HUES64 (cell line): ENCODE results near the gene SIRT4.
"Not testable (repeated sequence)": the region's sequence is repeated elsewhere in the genome, so short reads cannot be mapped to it uniquely, and the experiment has no call there.

ENCODE experiments used
- H3K27ac ChIP-seq: 2 replicates; pipeline ENCODE4 v1.7.0; 2013; ENCODE audit warnings: low read depth, low read length, inconsistent platforms
- H3K27me3 ChIP-seq: 2 replicates; pipeline ENCODE4 v1.6.1; 2013; ENCODE audit warnings: mild to moderate bottlenecking, low read length; ENCODE audit not compliant: insufficient read depth
- H3K36me3 ChIP-seq: 2 replicates; pipeline ENCODE4 v1.6.1; 2013; ENCODE audit warnings: mild to moderate bottlenecking, low read length; ENCODE audit not compliant: insufficient read depth
- H3K4me1 ChIP-seq: 2 replicates; pipeline ENCODE4 v1.6.1; 2013; ENCODE audit warnings: mild to moderate bottlenecking, low read length, moderate library complexity; ENCODE audit not compliant: insufficient read depth
- H3K4me3 ChIP-seq: 2 replicates; pipeline ENCODE4 v1.5.1; 2013; ENCODE audit warnings: mild to moderate bottlenecking, low read length, moderate library complexity
- H3K9ac ChIP-seq: 2 replicates; pipeline ENCODE4 v1.6.1; 2013; ENCODE audit warnings: mild to moderate bottlenecking, low read depth, low read length
- H3K9me3 ChIP-seq: 2 replicates; pipeline ENCODE4 v1.6.1; 2013; ENCODE audit warnings: low read depth, low read length; ENCODE audit not compliant: insufficient read depth
- WGBS: fragments of 150-250, 120-280 bp; methylation state at CpG from one replicate; pipeline ENCODE4 v1.1.7; 2013; ENCODE audit warnings: missing lambda C conversion rate; 5-methylcytosine and 5-hydroxymethylcytosine counted together

SIRT4 gene

GRCh38 chr12:120323772-120324171 is 21.7 kb downstream of the SIRT4 start:
- WGBS, result 91% methylated on average over 2 of the region's 2 CpGs
- H3K4me3 ChIP-seq, result no peak overlapping the region

DNA sequence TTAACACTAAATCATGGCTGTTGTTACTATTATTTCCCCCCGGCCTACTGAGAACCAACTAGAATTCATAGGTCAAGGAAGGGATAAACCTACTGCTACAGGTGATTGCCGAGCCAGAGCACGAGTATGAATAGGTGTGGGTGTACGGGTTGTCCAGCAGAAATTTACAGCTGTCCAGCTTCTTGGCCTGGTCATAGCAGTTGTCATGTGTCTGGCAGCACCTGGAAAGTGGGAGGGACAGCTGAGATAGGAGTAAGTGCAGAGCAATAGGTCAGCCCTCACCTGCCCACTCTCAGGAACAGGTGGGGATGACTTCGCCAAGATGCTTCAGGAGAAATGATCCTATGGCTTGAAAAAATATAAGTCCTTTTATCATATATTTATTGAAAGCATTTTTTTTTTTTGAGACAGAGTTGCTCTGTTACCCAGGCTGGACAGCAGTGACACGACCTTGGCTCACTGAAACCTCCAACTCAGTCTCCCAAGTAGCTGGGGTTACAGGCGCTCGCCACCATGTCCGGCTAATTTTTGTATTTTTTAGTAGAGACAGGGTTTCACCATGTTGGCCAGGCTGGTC is 22.8 kb downstream of the SIRT4 start:
- H3K36me3 ChIP-seq, result no peaks in the 10 kb centered on the region
- WGBS, result 72% methylated on average over 8 of the region's 9 CpGs
- no peak overlapping the region for H3K9ac ChIP-seq
- no peaks in the 10 kb centered on the region for H3K9me3 ChIP-seq
- peaks cover 3% of the 10 kb centered on the region; the same call in 1 of the 2 replicates for H3K27me3 ChIP-seq
- H3K4me3 ChIP-seq, result no peak overlapping the region
- H3K4me1 ChIP-seq, result no peaks in the 10 kb centered on the region
- H3K27ac ChIP-seq, result no peak overlapping the region

More at GRCh38 chr12:120323772-120324171, 21.7 kb downstream of the SIRT4 start:
- H3K36me3 ChIP-seq, result no peaks in the 10 kb centered on the region
- peaks cover 3% of the 10 kb centered on the region; the same call in 1 of the 2 replicates for H3K27me3 ChIP-seq
- no peak overlapping the region for H3K27ac ChIP-seq
- H3K4me1 ChIP-seq, result no peaks in the 10 kb centered on the region
- H3K9me3 ChIP-seq, result no peaks in the 10 kb centered on the region
- H3K9ac ChIP-seq, result no peak overlapping the region

DNA sequence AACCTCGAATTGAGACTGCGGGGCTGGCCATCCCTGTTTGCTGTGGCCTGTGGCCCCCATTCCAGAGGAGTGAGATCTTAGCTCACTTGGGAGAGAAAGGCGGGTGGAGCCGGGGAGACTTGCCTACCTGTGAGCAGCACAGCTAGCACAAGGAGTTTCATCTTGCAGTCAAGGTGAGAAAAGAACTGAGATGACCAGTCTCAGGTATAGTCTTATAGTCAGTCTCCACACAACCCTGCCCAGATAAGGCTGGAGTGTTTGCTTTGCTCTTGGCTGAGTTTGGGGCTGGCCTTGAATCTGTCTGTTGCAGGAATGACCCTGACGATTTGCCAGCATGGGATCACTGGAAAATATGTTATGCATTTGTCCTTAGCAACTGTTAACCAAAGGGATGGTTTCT is 25.5 kb downstream of the SIRT4 start, which contains the start of gene PLA2G1B:
Gene PLA2G1B, minus strand, starts transcription at position 187 of the 400 bp plus-strand sequence. Its CDS starts 26 bp downstream, at position 161.
- H3K9me3 ChIP-seq, result no peaks in the 10 kb centered on the region
- H3K9ac ChIP-seq, result no peak within 1 kb of the TSS
- peaks cover 3% of the 10 kb centered on the region; the same call in 1 of the 2 replicates for H3K27me3 ChIP-seq
- H3K4me1 ChIP-seq, result no peaks in the 10 kb centered on the region
- H3K4me3 ChIP-seq, result no peak within 1 kb of the TSS
- no peaks in the 10 kb centered on the region for H3K36me3 ChIP-seq
- WGBS, result 88% methylated on average over 5 of the region's 5 CpGs
- no peak within 1 kb of the TSS for H3K27ac ChIP-seq

DNA sequence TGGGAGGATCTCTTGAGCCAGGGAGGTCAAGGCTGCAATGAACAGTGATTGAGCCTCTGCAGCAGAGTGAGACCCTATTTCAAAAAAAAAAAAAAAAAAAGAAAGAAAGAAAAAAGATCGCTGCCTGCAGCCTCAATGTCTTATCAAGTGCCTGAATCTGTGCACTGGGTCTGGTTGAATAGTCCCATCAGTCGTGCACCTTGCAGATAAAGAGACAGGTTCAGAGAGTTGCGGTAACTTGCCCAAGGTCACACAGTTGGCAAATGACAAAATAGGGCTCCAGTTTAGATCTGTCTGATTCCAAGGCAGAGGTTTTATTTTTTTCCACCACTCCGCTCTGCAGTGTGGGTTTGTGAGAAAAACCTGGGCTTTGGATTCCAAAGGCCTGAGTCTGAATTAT is 26.1 kb downstream of the SIRT4 start:
- H3K36me3 ChIP-seq, result no peaks in the 10 kb centered on the region
- no peaks in the 10 kb centered on the region for H3K4me1 ChIP-seq
- no peak overlapping the region for H3K27ac ChIP-seq

GRCh38 chr12:120331390-120331789 is 29.3 kb downstream of the SIRT4 start:
- Histone ChIP-seq H3K27ac (no peak overlapping the region), H3K27me3 (no peaks in the 10 kb centered on the region), H3K4me1 (no peaks in the 10 kb centered on the region), H3K36me3 (no peaks in the 10 kb centered on the region), H3K4me3 (no peak overlapping the region), H3K9ac (no peak overlapping the region), H3K9me3 (0 out of 2 replicates have a peak, but pooled peaks cover 6% of the 10 kb centered on the region)
- 86% methylated on average over 3 of the region's 3 CpGs for WGBS

More for the DNA sequence above, 26.1 kb downstream of the SIRT4 start:
- 92% methylated on average over 4 of the region's 4 CpGs for WGBS
- H3K9me3 ChIP-seq, result no peaks in the 10 kb centered on the region
- no peak overlapping the region for H3K4me3 ChIP-seq
- peaks cover 3% of the 10 kb centered on the region; the same call in 1 of the 2 replicates for H3K27me3 ChIP-seq
- H3K9ac ChIP-seq, result no peak overlapping the region

- Histone ChIP-seq H3K4me1 (no peaks in the 10 kb centered on the region), H3K9me3 (peaks cover 13% of the 10 kb centered on the region), H3K27ac (no peak overlapping the region), H3K27me3 (no peaks in the 10 kb centered on the region), H3K36me3 (no peaks in the 10 kb centered on the region), H3K9ac (no peak overlapping the region), H3K4me3 (no peak overlapping the region)
- WGBS, result 91% methylated on average over 5 of the region's 5 CpGs
These were observed 29.9 kb downstream of the SIRT4 start for GRCh38 chr12:120332041-120332440.

DNA sequence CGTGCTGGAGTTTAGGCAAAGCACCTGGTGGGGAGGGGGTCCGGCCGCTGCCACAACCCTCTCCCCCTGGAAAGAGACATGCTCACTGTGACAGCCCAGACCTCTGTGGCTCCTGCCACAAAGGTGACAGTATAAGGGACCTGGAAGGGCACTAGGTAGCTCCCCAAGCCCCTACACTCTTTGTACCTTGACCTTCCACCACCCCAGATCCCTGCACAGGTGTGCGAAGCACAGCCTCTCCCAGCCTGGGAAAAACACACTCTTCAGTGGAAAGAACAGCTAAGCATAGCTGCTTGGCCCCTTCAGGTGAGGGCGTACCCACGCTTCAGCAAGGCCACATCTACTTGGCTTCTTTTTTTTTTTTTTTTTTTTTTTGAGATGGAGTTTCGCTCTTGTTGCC is 30.4 kb downstream of the SIRT4 start:
- WGBS, result 84% methylated on average over 6 of the region's 7 CpGs
- Histone ChIP-seq H3K4me1 (no peaks in the 10 kb centered on the region), H3K9ac (no peak overlapping the region), H3K36me3 (no peaks in the 10 kb centered on the region), H3K27ac (no peak overlapping the region), H3K27me3 (no peaks in the 10 kb centered on the region), H3K9me3 (peaks cover 18% of the 10 kb centered on the region), H3K4me3 (no peak overlapping the region)

DNA sequence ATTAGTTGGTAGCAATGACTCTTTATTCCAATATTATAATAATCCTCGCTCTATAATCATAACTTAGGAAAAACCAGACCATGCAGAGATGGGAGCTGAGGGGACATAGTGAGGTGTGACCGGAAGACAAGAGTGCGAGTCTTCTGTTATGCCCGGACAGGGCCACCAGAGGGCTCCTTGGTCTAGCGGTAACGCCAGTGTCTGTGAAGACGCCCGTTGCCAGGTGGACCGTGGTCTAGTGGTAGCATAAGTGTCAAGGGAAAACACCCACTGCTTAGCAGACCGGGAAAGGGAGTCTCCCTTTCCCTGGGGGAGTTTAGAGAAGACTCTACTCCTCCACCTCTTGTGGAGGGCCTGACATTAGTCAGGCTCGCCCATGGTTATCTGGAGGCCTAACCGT is 33.3 kb downstream of the SIRT4 start:
- H3K9me3 ChIP-seq, result peaks cover 23% of the 10 kb centered on the region
- not testable (repeated sequence) for H3K36me3 ChIP-seq, H3K4me1 ChIP-seq, H3K9ac ChIP-seq, H3K4me3 ChIP-seq, H3K27ac ChIP-seq, H3K27me3 ChIP-seq
- 27% methylated on average over 10 of the region's 12 CpGs for WGBS

DNA sequence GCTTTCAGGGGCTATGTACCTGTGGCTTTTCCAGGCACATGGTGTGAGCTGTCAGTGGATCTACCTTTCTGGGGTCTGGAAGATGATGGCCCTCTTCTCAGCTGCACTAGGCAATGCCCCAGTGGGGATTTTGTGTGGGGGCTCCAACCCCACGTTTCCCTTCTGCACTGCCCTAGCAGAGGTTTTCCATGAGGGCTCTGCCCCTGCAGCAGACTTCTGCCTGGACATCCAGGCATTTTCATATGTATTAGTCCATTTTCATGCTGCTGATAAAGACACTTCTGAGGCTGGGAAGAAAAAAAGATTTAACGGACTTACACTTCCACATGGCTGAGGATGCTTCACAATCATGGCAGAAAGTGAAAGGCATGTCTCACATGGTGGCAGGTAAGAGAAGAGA is 34.3 kb downstream of the SIRT4 start:
- WGBS, result 100% methylated on average over 2 of the region's 2 CpGs
- not testable (repeated sequence) for H3K4me3 ChIP-seq, H3K27me3 ChIP-seq, H3K4me1 ChIP-seq, H3K9ac ChIP-seq, H3K36me3 ChIP-seq, H3K27ac ChIP-seq
- H3K9me3 ChIP-seq, result peaks cover 23% of the 10 kb centered on the region

DNA sequence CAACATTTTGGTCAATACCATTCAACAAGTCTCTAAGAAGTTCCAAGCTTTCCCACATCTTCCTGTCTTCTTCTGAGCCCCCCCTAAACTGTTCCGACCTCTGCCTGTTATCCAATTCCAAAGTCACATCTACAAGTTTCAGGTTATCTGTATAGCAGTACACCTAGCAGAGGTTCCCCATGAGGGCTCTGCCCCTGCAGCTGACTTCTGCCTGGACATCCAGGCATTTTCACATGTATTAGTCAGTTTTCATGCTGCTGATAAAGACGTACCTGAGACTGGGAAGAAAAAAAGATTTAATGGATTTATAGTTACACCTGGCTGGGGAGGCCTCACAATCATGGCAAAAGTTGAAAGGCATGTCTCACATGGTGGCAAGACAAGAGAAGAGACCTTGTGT is 35.6 kb downstream of the SIRT4 start:
- Histone ChIP-seq H3K4me3 (no peak overlapping the region), H3K36me3 (no peaks in the 10 kb centered on the region), H3K27me3 (no peaks in the 10 kb centered on the region), H3K9me3 (peaks cover 23% of the 10 kb centered on the region), H3K27ac (no peak overlapping the region), H3K4me1 (no peaks in the 10 kb centered on the region), H3K9ac (no peak overlapping the region)
- 83% methylated on average over 2 of the region's 2 CpGs for WGBS

GRCh38 chr12:120339256-120339655 is 37.1 kb downstream of the SIRT4 start:
- WGBS, result 96% methylated on average over 4 of the region's 4 CpGs

More at GRCh38 chr12:120339256-120339655, 37.1 kb downstream of the SIRT4 start:
- Histone ChIP-seq H3K9ac (no peak overlapping the region), H3K27ac (no peak overlapping the region), H3K27me3 (no peaks in the 10 kb centered on the region), H3K4me1 (no peaks in the 10 kb centered on the region), H3K4me3 (no peak overlapping the region), H3K9me3 (peaks cover 23% of the 10 kb centered on the region), H3K36me3 (peaks cover 13% of the 10 kb centered on the region)
